NCI-H2029 (cell line): ENCODE results near the gene RNF31.
"Not testable (repeated sequence)": the region's sequence is repeated elsewhere in the genome, so short reads cannot be mapped to it uniquely, and the experiment has no call there.

Source experiments
- DNase-seq: peaks from one replicate; lab custom pipeline; 2025; lab: John Stamatoyannopoulos, UW

RNF31 gene

GRCh38 chr14:24202538-24202937 lies 55.2 kb downstream of the RNF31 start:
- not testable (repeated sequence) for DNase-seq

GRCh38 chr14:24203249-24203886 lies 56.1 kb downstream of the RNF31 start:
- not testable (repeated sequence) for DNase-seq

GRCh38 chr14:24204163-24205146 lies 57.2 kb downstream of the RNF31 start:
- no peak for DNase-seq

GRCh38 chr14:24206260-24207103 lies 59.2 kb downstream of the RNF31 start:
- no peak for DNase-seq

- no peak for DNase-seq
Observed at GRCh38 chr14:24207104-24207551, 59.8 kb downstream of the RNF31 start.

- no peak for DNase-seq
Observed at GRCh38 chr14:24207625-24208024, 60.3 kb downstream of the RNF31 start.
